Measurements from ENCODE around the gene SH3PXD2A. TPM values are rescaled to one million over a fixed set of nuclear protein-coding genes. Genes with fewer than 3 reads are reported as not detected.

The SH3PXD2A gene
- total RNA-seq, 1 donor from 2014 or later = 2.4 TPM

DNA sequence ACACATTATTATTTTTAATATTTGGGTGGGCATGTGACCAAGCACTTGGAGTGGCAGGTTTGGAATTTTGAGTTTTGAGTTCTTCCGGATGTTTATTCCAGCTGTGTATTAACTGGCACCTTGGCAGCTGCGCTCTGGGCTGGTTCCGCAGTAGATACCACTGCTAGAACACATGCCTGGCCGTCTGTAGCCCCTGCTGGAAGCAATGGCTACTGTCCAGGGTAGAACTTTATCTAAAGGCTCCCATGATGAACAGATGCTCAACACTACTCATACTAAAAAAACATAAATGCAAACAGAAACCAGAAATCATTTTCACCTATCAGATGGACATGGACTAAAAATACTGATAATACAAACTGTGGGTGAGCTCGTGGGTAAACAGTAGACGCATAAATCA is 19.4 kb upstream of the SH3PXD2A start:
- DNase-seq = no peak

DNA sequence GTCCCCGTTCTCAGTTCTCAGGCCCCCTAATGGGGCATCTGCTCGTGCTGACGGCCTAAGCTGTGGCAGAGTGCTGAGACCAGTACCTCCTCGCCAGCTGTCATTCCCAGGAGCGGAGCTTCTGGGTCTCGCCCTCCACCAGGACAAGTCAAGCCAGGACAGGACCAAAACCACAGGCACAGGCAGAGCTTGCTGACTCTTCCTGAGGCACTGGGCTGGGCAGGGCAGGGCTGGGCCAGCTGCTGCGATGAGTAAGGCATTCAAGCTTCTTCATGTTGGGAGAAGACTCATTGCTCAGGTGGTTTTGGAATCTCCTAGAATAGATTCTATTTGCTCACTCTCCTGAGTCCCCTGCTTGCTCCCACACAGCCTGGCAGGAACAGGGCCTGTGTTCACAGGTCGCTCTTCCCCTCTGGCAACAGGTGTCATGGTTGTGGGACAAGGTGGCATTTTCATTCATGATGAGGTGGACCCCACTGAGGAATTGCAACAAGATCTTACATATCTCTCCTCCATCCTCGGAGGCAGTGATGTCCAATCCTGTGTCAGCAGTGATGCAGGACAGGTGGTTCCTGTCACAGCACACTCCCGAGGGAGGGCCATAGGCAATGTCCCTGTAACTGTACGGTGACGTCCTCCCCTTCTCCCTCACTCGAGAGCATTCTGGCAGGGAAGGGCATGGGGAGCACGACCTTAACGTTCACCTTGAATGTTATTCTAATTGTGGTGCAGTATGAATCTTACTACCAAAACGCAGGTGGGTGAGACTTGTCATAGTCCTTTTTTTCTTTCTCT is 17.0 kb upstream of the SH3PXD2A start:
- DNase-seq = no peak

DNA sequence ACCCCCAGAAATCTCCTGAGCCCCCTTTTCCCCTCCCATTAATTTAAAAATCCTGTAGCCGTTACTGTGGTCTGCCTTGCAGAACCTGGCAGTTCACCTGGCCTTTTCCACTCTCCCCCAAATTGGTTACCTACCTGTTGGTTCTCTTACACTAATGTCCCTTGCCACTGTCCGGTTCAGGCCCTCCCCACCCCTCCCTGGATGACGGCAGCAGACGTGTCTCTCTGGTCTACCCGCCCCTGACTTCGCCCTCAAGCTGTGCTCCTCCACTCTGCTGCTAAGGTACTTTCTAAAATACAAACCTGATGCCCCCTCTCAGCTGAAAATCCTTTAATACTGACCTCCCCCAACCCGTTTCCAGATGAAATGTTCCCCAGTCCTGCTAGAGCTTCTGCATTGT is 15.6 kb upstream of the SH3PXD2A start:
- no peak for DNase-seq

DNA sequence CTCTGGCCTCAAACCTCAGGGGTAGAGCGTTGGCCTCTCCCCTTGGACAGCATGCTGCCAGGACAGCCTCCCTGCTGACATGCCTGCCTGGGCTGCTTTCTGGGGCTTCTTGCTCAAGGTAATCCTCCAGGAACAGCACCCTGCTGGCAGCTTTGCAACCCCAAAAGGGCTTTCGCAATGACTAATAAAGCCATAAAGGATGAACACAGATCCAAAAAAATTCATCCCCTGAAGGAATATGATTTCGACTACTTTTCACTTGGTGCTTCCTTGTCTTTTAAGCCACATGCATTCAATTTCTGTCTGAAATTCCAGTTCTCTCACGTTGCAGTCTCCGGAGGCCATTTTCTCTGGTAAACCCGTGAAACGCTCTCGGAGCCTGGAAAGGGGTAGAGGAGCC is 15.1 kb upstream of the SH3PXD2A start:
- DNase-seq = no peak

DNA sequence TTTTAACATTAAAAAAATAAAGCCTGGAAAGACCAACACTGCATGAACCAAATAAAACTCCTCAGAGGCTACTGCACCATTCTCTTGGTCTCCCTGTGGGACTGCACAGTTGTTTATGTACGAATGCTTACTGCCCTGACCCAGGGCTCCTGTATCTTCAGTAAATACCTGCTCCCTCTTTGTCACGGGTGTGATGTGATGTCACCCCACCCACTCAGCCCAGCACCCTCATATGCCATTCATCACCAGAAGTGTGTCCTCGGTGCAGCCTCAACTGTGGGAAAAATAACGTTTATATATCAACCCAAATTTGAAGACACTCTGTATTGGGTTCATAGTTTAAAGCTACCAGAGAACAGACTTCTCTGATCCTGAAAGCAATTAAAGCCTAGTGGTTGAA is 14.0 kb upstream of the SH3PXD2A start:
- DNase-seq = no peak

DNA sequence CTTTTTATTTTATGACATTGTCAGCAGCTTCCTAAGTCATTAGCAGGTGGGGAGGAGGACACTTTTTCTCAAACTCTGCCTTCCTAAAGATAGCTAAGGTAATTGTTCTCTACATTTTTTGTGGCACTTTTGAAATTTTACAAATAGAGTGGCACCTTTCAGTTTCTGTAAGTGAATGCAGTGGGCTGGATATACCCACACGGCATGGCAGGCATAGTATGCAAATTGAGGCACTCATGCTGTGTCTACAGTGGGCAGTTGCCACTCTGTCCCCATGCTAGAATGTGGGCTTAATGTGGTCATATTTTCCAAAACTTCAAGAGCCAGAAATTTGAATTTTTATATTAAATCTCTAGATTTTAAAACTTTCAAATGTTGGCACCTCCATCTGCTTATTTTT is 12.8 kb upstream of the SH3PXD2A start:
- no peak for DNase-seq

DNA sequence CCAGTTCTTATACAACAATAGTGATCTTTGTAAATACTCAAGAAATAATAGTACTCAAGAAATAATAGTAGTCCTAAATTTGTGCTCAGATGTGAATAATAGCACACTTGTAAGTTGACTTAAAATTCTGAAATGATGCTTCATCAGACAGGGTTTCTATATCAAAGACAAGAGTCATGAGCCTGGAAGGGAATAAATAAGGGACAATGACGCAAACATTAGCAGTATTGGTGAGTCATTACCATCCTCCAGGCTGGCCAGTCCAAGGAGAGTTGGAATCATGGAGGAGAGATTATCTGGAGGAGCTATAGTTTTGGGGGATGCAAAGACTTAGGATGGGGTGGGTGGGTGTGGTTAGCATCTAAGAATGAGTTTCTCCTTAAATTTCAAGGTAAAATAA is 6.1 kb upstream of the SH3PXD2A start:
- DNase-seq = no peak

DNA sequence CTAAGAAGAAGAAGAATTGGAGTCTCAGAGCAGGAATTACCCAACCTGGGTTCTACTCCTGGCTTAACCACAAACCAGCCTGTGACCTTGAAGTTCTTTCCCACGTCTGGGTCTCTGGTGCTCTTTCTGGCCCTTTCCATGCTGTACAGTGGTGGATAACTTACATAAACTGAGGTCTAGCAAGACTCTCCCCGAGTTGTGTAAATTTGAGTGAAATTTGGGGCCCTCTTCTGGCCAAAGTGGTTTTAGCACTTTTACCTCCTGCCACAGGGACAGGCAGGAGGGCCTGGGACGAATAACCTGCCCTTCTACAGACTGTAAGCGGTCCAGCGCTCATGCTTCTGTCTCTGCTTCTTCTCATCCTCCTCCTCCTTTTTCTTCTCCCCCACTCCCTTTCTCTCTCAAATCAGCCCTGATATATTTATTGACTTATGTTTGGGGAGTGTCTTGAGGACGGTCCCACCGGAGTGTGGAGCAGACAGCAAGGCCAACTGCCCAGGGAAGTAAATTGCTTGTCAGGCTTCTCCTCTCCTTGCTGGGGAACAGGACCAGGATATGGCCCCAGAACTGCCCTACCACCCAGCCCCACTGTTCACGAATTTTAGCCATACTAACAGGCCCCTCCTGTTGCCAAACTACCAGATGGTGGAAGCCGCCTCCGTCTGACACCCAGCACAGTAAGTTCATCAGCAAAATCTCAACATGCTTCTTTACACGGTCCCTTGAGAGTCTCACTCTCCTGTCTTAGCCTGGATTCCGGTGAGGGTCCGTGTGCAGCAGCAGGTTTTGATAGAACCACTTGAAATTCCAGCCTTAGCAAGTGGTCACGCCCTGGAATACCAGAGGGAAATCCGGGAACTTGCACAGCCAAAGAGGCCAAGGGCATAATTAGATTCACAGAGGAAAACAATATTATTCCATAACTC is 4.0 kb upstream of the SH3PXD2A start:
- peak; percentile 82 for DNase-seq

DNA sequence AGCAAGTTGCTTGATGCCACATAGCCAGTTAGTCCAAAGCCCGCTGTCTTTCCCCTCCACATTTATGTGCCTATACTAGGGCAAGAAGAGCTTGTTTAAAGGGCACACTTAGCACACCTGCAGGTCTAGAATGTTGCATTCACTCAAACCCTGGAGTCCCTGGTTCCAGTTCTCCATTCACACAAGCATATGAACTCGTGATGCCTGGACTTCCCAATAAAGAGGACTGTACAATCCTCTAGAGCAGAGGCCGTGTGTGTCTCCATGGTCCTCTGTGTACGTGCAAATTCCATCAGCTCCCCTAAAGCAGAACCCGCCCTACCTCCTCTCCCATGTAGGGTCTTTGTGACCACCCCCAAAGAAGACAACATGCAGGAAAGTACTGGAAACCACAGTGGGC is 3.0 kb upstream of the SH3PXD2A start:
- DNase-seq = no peak

DNA sequence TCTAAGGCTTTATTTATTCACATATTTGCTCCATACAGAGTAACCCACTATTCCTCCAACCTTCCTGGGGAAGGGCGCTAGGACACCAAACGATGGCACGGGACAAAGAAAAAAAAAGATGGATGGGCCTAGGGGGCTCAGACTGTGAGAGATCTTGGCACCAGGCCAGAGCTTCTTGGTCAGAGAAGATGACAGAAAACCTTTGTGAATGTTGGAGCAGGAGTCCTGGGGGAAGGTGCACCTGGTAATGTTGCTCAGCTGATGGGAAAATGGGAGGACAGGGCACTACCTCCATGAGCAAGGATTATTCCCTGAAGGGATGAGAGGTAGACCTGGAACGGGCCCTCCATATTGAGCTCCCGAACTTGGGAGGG is 1.4 kb upstream of the SH3PXD2A start:
- no peak for DNase-seq

DNA sequence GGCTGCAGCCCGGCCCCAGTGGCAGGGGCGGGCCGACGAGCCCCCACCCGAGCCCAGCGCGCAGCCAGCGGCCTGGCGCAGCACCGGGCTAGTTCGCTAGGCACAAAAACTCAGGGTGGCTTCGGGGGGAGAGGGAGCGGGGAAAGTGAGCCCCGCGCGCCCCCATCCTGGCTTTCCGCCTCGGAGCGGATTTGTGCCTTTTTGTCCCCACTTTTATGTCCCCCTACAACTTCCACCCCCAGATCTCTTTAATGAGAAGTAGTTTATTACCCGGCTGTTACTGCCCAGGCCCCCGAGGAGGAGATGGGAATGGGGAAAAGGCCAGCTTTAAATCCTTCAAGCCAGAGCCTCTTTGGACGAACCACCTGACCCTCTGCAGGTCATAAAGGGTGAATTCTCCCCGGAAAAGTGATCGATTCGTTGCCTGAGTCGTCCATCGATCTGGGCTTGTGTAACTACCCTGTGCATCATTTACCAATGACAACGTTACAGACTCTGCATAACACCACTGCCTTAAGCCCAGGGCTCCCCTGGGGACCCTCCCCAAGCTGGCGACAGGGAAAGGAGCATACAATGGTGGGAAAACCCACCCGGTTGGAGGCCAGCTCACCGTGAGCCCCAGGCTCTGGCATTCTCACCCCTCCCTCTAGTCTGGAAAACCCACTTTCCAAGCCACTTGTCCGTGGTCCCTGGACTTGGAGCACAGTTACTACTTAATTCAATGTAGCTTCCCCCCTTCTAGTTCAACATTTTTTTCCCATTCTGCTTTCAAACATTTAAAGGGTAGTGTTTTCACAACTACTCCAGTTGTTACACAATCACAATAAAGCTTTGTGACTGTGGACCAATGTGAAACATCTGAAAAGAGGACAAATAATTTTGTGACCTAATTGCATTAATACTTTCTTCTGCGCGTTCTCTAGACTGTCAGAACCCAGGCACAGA is 748 bp upstream of the SH3PXD2A start:
- no peak for DNase-seq

DNA sequence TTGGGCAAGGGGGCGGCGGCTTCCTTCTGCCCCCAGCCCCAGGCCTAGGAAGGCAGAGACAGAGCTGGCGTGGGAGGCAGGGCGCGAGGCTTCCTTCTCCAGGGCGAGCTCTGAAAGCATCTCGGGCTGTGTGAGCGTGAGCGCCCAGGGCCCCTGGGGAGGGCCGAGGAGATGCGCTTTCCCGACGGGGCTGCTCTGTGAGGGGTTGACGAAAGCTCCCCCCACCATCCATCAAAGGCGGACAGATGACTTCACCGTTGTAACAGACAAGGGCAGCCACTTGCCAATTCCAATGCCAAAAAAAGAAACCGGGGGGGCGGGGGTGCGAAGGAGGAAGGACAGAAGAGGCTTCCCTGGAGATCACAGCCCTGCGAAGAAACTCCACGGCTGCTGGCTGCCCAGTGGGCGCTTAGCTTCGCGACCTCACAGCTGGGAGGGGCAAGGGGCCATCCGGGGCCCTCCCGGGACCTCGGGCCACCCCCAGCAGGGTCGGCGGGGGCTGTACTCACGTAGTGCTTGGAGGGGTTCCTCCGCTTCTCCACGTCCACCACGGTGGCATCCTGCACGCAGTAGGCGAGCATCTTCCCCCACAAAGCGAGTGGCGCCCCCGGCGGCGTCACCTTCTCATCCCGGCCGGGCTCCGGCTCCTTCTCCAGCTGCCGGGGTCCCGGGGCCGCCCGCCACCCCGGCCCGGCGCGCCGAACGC is 537 bp downstream of the SH3PXD2A start:
- peak; percentile 34 for DNase-seq

DNA sequence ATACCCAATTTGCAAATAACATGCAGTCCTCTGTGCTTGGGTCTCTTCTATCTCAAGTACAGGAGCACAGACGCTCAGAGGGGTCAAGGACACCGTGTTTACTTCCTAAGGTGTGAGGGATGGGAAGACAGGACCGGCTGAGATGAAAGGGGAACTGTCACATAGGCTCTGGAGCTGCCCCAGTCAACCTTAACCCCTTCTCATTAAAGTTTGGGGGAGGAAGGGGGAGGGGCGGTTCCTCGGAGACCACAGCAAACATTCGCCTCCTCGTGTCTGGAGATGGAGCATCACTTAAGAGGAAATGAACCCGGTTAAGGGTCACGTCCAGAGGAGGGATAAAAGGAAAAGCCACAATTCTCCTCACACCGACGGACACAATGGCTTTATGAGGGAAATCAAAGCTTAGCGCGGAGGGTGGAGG is 1.1 kb downstream of the SH3PXD2A start:
- DNase-seq = peak; percentile 40

DNA sequence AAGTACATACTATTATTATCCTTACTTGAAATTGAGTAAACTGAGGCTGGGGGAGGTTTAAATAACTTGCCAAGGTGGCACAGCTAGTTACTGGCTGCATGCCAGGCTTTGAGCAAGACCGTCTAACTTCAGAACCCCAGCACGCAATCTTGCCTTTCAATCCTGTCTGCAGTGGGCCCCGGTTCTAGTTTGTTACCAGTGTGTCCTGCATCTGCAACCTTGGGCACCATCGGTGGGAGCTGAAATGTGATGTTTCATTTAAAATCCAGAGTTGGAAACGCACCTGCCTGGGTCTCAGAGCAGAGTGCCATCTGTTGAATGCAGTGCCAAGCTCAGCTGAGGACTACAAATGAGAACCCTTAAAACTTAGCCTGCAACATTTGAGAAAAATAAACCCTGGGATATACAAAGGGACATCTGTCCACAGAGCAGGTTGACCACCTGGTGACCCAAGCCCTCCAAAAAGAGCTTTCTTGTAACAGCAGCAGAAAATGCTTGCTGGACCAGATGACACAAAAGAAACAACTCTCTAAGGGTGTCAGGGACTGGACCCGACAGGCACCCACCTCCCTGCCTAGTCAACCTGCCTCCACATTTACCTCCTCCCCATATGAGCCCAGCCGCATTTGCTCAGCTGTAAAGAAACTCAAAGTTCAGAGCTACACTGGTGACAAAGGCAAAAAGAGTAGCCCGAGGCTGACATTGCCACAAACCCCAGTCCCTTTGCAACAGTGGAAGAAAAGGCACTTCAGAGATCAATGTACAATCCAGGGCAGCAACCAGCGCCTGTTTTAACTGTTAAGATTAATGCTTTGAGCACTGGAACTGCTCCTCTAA is 1.7 kb downstream of the SH3PXD2A start:
- DNase-seq = peak; percentile 47

DNA sequence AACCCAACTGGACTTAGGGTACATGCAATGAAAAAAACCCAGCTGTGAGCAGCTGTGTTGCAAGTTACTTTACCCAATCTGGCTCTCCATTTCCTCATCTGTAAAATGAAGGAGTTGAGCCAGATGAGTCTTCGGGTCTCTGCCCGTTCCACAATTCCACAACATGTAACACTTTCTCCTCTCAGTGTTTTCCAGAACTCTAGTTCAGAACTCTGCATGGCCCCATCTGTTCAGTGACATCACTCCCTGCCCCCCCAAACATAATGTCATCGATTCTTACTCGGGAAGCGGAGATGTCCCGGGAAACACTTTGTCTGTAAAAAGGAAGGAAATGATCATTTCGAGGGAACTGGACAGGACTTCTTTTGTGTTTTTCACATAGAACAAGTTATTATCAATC is 2.5 kb downstream of the SH3PXD2A start:
- peak; percentile 59 for DNase-seq

DNA sequence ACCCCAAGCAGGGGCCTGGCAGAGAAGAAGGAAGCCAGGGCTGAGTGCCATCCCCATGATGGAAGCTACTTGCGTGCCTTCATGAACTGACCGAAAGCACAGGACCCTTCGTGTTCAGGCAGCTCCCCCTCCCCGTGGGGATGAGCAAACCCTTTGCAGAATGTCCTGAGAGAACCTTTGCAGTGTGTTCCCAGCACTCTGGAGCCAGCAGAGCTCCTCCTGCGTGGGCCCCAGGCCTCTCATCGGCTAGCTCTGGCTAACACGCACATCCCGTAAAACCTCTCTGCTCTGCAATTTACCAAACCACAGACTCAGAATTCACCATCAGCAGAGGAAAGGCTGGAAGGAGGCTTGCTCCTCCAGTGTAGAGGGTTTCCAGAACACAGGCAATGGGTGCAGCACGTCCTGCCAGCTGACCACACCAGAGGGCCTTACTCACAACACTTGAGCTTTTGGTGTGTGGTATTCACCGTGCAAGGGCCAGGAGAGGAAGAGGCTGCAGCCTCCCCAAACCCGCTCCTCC is 3.1 kb downstream of the SH3PXD2A start:
- no peak for DNase-seq

DNA sequence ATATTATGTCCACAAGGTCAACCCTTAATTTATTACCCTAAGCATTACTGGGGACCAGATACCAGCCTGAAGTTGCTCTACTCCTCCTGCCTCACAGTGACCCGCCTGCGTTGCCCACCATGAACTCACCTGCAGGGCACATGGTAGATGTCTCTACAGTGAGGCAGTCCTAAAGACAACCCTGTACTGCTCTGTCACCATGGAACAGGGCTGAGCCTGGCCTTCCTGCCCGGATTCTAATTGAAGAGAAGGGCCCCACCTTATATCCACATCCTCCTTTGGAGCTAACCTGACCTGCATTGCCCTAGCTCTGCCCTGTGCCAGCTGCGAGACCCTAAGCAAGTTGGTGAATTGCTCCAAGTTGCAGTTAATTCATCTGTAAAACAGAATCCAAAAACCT is 4.1 kb downstream of the SH3PXD2A start:
- no peak for DNase-seq

DNA sequence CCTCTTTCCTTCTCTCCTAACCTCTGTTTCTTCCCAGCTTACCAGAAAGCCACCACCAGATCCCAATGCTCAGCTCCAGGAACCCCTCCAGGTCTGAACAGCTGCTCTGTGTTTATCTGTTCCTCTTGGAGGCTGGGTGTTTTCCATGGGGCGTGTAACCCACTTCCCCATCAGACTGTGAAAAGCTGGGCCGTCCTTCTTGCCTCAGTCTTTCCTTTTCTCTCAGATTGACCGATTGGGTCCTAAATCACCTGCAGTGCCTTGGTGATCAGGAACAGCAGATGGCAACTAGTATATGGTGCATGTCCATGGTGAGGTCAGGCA is 4.8 kb downstream of the SH3PXD2A start:
- DNase-seq = no peak

DNA sequence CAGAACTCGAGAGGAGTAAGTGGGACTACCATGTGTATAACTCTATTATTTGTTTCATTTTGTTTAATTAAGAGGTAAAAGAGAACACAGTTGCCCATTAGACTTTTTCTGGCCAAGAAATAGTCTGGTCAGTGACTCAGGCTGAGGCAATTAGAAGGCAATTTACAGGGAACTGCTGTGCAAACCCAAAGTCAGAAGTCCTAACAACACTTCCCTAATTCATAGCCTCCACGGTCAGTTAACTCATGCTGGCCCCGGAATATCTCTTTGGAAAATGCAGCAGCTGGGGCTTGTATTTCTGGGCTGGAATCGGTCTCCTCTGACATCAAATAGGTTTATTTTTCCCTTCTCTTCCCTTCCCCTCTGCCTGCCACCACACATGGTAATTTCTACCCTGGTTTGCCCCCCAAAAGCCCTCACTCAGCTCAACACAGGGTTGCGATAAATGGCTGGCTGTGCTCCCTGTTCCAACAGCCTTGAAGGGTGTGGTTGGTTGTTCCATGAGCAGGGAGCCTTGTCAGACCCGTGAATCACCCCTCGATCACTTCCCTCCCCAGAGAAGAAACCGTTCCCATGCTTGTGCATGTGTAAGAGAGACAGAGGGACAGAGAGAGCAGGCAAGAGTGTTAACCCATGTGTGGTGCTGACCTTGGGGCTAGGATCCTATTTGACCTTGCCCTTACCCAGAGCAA is 5.3 kb downstream of the SH3PXD2A start:
- DNase-seq = peak; percentile 89

DNA sequence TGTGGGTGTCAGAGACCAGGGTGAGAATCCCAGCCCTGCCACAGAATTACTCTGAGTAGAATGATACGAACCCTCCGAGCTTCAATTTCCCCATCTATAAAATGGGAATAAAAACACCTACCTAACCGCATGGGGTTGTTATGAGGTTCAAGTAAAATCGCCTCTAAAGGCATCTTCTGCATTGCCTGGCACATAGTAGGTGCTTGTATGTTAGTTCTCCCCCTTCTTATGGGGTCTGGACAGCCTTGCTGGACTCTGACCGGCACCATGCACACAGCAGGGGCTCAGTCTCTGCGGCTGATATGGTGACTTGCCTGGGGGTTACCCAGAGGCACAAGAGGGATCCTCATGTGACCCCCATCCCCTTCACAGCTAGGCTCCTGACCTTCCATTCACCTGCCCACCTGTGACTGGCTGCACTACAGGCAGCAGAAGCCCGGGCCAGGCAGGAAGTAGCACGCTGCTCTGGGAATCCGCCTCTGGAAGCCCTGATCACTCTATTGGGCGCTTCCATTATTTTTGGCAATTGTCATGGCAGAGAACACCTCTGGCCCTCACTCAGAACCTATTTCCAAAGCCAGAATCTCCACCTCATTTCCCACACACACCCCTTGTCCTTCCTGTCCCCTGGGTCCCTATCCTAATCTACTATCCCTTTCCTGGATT is 6.0 kb downstream of the SH3PXD2A start:
- no peak for DNase-seq
